ENCODE data around the gene PDLIM1.

- TF ChIP-seq EZH2phosphoT487 (IDR thresholded peaks at IDR 0.05; ENCODE audit: insufficient read depth, low read depth) (no peak), EZH2 (IDR thresholded peaks at IDR 0.05; ENCODE audit: insufficient read depth, poor library complexity, severe bottlenecking) (no peak)
Observed at GRCh38 chr10:95300022-95300539, 9.3 kb upstream of the PDLIM1 start.
